Peyer's patch (tissue), 4 donors: Measurements from ENCODE around the gene CHST9.
A peak's percentile ranks its signal among the peaks of the same experiment; 100 is the strongest.

ENCODE experiments used
- POLR2A ChIP-seq, 2 donors: fragments of 450-650 bp; IDR thresholded peaks; one replicate each; pipeline ENCODE4 v1.5.1; 2017; ENCODE audit warnings: antibody characterized with exemption in 2 of 2, mild to moderate bottlenecking in 2 of 2, moderate library complexity in 2 of 2
- TF ChIP-seq, protein P1 (sequence below), 6 experiments: fragments of 450-650 bp in 4 of 6; fragments of 200-600 bp in 2 of 6; sonication (generic) in 1 of 6; IDR thresholded peaks; one replicate each; pipeline ENCODE4 v1.5.1; 2017 to 2019; ENCODE audit warnings: antibody characterized with exemption in 6 of 6, mild to moderate bottlenecking in 3 of 6, moderate library complexity in 1 of 6

DNA sequence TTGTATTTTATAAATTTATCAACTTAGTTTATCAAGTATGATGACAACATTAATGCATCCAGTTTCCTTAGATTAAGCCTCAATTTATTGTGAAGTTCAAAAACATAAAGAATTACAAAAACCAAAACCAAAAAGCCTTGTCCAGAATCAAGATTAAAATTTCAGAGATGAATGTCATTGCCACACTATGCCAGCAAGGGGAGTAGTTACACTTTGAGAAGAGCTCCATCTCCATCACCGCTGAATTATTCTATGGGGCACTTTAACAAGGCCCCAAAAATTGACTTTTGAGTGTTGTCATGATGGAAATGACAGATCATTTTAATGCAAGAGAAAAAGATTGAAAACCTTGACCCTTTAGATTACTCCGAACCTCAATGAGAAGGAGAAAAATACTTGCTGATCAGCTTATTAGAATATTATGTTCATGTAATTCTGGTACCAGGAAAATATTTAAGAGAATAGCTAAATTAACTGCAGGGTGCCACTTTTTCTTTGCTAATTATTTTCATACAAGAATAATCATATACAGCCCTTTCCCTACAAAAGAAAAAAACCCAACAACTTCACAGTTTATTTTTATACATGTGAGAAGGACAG lies 167.1 kb downstream of the CHST9 start:
- TF ChIP-seq, protein P1, sequence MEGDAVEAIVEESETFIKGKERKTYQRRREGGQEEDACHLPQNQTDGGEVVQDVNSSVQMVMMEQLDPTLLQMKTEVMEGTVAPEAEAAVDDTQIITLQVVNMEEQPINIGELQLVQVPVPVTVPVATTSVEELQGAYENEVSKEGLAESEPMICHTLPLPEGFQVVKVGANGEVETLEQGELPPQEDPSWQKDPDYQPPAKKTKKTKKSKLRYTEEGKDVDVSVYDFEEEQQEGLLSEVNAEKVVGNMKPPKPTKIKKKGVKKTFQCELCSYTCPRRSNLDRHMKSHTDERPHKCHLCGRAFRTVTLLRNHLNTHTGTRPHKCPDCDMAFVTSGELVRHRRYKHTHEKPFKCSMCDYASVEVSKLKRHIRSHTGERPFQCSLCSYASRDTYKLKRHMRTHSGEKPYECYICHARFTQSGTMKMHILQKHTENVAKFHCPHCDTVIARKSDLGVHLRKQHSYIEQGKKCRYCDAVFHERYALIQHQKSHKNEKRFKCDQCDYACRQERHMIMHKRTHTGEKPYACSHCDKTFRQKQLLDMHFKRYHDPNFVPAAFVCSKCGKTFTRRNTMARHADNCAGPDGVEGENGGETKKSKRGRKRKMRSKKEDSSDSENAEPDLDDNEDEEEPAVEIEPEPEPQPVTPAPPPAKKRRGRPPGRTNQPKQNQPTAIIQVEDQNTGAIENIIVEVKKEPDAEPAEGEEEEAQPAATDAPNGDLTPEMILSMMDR (IDR thresholded peaks at IDR 0.05): peak in 5 of 6 experiments; percentile 20 to 46 (median 33)
- no peak for TF ChIP-seq POLR2A (IDR thresholded peaks at IDR 0.05)
